K562 (cell line): Measurements from ENCODE around the gene GPR142. TPM values are rescaled to one million over a fixed set of nuclear protein-coding genes. Genes with fewer than 3 reads are reported as not detected.

Experiments used
- ARID2 ChIP-seq: fragments of 450-650 bp; IDR thresholded peaks from 2 replicates; pipeline ENCODE4 v1.6.1; 2017; ENCODE audit warnings: antibody characterized with exemption, mild to moderate bottlenecking
- BRCA1 ChIP-seq, 2 experiments: fragments of 450-650 bp in 1 of 2; sonication (generic) in 1 of 2; formaldehyde crosslinking in 1 of 2; IDR thresholded peaks; 2 replicates each; pipeline versions ENCODE4 v1.5.0 to v1.6.1; 2017 to 2020; ENCODE audit warnings: mild to moderate bottlenecking in 1 of 2, missing genetic modification reagents in 1 of 2
- CBFA2T3 ChIP-seq: fragments of 450-650 bp; IDR thresholded peaks from 2 replicates; pipeline ENCODE4 v1.6.1; 2017
- FOXJ2 ChIP-seq: fragments of 200-800 bp; sonication (Bioruptor generic); IDR thresholded peaks from 2 replicates; pipeline ENCODE4 v1.6.1; 2016; ENCODE audit warnings: missing genetic modification characterization, missing compliant biosample characterization
- HIVEP1 ChIP-seq: fragments of 250-450 bp; sonication (Bioruptor Pico); IDR thresholded peaks from 2 replicates; pipeline ENCODE4 v1.4.0; 2020; ENCODE audit warnings: mild to moderate bottlenecking
- MGA ChIP-seq: fragments of 450-650 bp; IDR thresholded peaks from 2 replicates; pipeline ENCODE4 v1.6.1; 2016; ENCODE audit warnings: mild to moderate bottlenecking, moderate library complexity
- SETDB1 ChIP-seq: IDR thresholded peaks from one replicate; pipeline ENCODE4 v1.6.1; 2012; ENCODE audit warnings: low read length, control low read depth, inconsistent platforms
- SPI1 ChIP-seq: IDR thresholded peaks from 2 replicates; pipeline ENCODE4 v1.6.1; 2011; ENCODE audit warnings: low read depth, low read length, control low read depth, borderline replicate concordance
- ZNF174 ChIP-seq: fragments of 250-450 bp; sonication (Bioruptor Pico); IDR thresholded peaks from 2 replicates; pipeline ENCODE4 v1.4.0; 2020; ENCODE audit warnings: mild to moderate bottlenecking
- ZNF41 ChIP-seq: fragments of 250-450 bp; sonication (Bioruptor Pico); conservative IDR thresholded peaks from 2 replicates; pipeline ENCODE4 v1.4.0; 2020; ENCODE audit warnings: mild to moderate bottlenecking
- polyA plus RNA-seq, 8 experiments: library from polyadenylated mRNA; depleted of rRNA in 4 of 8; stranded (reverse) in 5 of 8; unstranded in 3 of 8; fragments of >200 nt; fragmentation: Nextera tagmentation in 2 of 8; fragmentation: Illumina TruSeq in 1 of 8; extraction: Ambion mirVana in 2 of 8; extraction: Trizol in 1 of 8; gene quantifications; 2 replicates each; pipeline versions ENCODE4 v1.2.1 to v1.2.3, GENCODE V29; 2011 to 2014; ENCODE audit warnings: inconsistent platforms in 1 of 8, missing spikeins in 1 of 8
- total RNA-seq, 7 experiments: library from RNA; depleted of rRNA in 6 of 7; stranded (reverse); fragments of >200 nt in 6 of 7; fragmentation: Illumina TruSeq in 2 of 7; extraction: Trizol in 2 of 7; gene quantifications; 2 replicates each; pipeline versions ENCODE4 v1.2.1 to v1.2.3, GENCODE V29; 2011 to 2021; ENCODE audit warnings: low replicate concordance in 1 of 7
- TF ChIP-seq, protein P1 (sequence below): sonication (generic); formaldehyde crosslinking; IDR thresholded peaks from 2 replicates; pipeline ENCODE4 v1.8.1; 2023; ENCODE audit warnings: mild to moderate bottlenecking, missing genetic modification reagents, moderate library complexity
- TF ChIP-seq, protein P2 (sequence below): fragments of 250-450 bp; sonication (Bioruptor Pico); IDR thresholded peaks from 2 replicates; pipeline ENCODE4 v1.8.0; 2022; ENCODE audit warnings: inconsistent platforms
- TF ChIP-seq, protein P3 (sequence below): fragments of 250-450 bp; sonication (Bioruptor Pico); IDR thresholded peaks from 2 replicates; pipeline ENCODE4 v1.5.0; 2020; ENCODE audit warnings: mild to moderate bottlenecking, borderline replicate concordance

GPR142 gene
- total and polyA plus RNA-seq, 9 of the 15 experiments (the other 6 are each of a cell fraction or from before 2014, with no cell fraction given), result not detected

DNA sequence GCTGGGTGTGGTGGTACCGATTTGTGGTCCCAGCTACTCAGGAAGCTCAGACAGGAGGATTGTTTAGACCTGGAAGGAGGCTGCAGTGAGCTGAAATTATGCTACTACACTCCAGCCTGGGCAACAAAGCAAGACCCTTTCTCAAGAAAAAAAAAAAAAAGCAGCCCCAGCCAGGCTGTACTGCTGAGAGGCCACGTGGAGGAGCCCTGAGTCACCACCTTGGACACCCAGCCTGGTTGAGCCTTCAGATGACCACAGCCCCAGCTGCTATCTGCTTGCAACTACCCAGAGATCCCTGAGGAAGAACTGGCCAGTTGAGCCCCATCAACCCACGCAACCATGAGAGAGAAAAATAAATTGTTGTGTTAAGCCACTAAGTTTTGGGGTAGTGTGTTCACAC, 41.0 kb downstream of the GPR142 start (continued):
- TF ChIP-seq, protein P1, sequence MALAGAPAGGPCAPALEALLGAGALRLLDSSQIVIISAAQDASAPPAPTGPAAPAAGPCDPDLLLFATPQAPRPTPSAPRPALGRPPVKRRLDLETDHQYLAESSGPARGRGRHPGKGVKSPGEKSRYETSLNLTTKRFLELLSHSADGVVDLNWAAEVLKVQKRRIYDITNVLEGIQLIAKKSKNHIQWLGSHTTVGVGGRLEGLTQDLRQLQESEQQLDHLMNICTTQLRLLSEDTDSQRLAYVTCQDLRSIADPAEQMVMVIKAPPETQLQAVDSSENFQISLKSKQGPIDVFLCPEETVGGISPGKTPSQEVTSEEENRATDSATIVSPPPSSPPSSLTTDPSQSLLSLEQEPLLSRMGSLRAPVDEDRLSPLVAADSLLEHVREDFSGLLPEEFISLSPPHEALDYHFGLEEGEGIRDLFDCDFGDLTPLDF, result no peak
- no peak for TF ChIP-seq FOXJ2 (tag)
- no peak for TF ChIP-seq SETDB1
- no peak for TF ChIP-seq MGA
- TF ChIP-seq SPI1, result no peak
- no peak for TF ChIP-seq ZNF174
- TF ChIP-seq, protein P2, sequence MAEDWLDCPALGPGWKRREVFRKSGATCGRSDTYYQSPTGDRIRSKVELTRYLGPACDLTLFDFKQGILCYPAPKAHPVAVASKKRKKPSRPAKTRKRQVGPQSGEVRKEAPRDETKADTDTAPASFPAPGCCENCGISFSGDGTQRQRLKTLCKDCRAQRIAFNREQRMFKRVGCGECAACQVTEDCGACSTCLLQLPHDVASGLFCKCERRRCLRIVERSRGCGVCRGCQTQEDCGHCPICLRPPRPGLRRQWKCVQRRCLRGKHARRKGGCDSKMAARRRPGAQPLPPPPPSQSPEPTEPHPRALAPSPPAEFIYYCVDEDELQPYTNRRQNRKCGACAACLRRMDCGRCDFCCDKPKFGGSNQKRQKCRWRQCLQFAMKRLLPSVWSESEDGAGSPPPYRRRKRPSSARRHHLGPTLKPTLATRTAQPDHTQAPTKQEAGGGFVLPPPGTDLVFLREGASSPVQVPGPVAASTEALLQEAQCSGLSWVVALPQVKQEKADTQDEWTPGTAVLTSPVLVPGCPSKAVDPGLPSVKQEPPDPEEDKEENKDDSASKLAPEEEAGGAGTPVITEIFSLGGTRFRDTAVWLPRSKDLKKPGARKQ (CRISPR knock-in tag), result no peak
- TF ChIP-seq CBFA2T3, result no peak
- TF ChIP-seq ARID2, result no peak
- no peak for TF ChIP-seq BRCA1 (IDR thresholded peaks at IDR 0.05)
- no peak for TF ChIP-seq BRCA1 (CRISPR knock-in tag; IDR thresholded peaks at IDR 0.05)
- no peak for TF ChIP-seq HIVEP1 (CRISPR knock-in tag)
- TF ChIP-seq, protein P3, sequence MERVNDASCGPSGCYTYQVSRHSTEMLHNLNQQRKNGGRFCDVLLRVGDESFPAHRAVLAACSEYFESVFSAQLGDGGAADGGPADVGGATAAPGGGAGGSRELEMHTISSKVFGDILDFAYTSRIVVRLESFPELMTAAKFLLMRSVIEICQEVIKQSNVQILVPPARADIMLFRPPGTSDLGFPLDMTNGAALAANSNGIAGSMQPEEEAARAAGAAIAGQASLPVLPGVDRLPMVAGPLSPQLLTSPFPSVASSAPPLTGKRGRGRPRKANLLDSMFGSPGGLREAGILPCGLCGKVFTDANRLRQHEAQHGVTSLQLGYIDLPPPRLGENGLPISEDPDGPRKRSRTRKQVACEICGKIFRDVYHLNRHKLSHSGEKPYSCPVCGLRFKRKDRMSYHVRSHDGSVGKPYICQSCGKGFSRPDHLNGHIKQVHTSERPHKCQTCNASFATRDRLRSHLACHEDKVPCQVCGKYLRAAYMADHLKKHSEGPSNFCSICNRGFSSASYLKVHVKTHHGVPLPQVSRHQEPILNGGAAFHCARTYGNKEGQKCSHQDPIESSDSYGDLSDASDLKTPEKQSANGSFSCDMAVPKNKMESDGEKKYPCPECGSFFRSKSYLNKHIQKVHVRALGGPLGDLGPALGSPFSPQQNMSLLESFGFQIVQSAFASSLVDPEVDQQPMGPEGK, result no peak
- no peak for TF ChIP-seq ZNF41 (CRISPR knock-in tag)
